Glutamatergic neuron (in vitro differentiated cells): ENCODE measurements around the gene VANGL1. TPM values are rescaled to one million over a fixed set of nuclear protein-coding genes. Genes with fewer than 3 reads are reported as not detected.

Experiments
- DNase-seq: peaks from one replicate; pipeline ENCODE4 v3.0.0; 2022
- H3K27ac Mint-ChIP-seq: one replicate; pipeline ENCODE4 v1.8.0; 2020; ENCODE audit warnings: mild to moderate bottlenecking, mixed read lengths, inconsistent platforms; ENCODE audit not compliant: unreplicated experiment
- H3K27me3 Mint-ChIP-seq: one replicate; pipeline ENCODE4 v1.8.0; 2020; ENCODE audit warnings: mild to moderate bottlenecking, moderate library complexity, mixed read lengths, inconsistent platforms; ENCODE audit not compliant: unreplicated experiment
- H3K36me3 Mint-ChIP-seq: one replicate; pipeline ENCODE4 v1.8.0; 2020; ENCODE audit warnings: mild to moderate bottlenecking, mixed read lengths, inconsistent platforms; ENCODE audit not compliant: unreplicated experiment
- H3K4me1 Mint-ChIP-seq: one replicate; pipeline ENCODE4 v1.8.0; 2020; ENCODE audit warnings: mild to moderate bottlenecking, low read depth, mixed read lengths, inconsistent platforms; ENCODE audit not compliant: unreplicated experiment
- H3K4me3 Mint-ChIP-seq: one replicate; pipeline ENCODE4 v1.8.0; 2020; ENCODE audit warnings: mild to moderate bottlenecking, mixed read lengths, inconsistent platforms; ENCODE audit not compliant: unreplicated experiment
- H3K9me3 Mint-ChIP-seq: one replicate; pipeline ENCODE4 v1.8.0; 2020; ENCODE audit warnings: mild to moderate bottlenecking, moderate library complexity, mixed read lengths, inconsistent platforms; ENCODE audit not compliant: unreplicated experiment
- CTCF ChIP-seq: fragments of 200-600 bp; sonication (generic); IDR thresholded peaks from one replicate; pipeline ENCODE4 v1.5.0; 2021; ENCODE audit not compliant: partially characterized antibody, unreplicated experiment
- total RNA-seq: library from RNA; stranded (reverse); fragmentation: NEBNext Ultra II Directional; extraction: Animal tissue kit (Norgen Biotek cat#: 25700); gene quantifications from one replicate; pipeline ENCODE4 v1.2.1, GENCODE V29; 2021; ENCODE audit not compliant: unreplicated experiment

Gene VANGL1
- total RNA-seq, 1 donor from 2014 or later: 4.6 TPM

- DNase-seq: no peak
- Mint-ChIP-seq H3K4me3 (no peak overlapping the region), H3K27ac (no peak overlapping the region), H3K4me1 (peaks cover 5% of the 10 kb centered on the region), H3K9me3 (no peaks in the 10 kb centered on the region), H3K36me3 (no peaks in the 10 kb centered on the region), H3K27me3 (peaks cover 2% of the 10 kb centered on the region)
- no peak for TF ChIP-seq CTCF
Measured at GRCh38 chr1:115726570-115726969, 84.8 kb downstream of the VANGL1 start.

GRCh38 chr1:115727706-115728249 is 86.0 kb downstream of the VANGL1 start:
- no peak for DNase-seq
- peaks cover 2% of the 10 kb centered on the region for H3K27me3 Mint-ChIP-seq
- H3K4me1 Mint-ChIP-seq: peaks cover 5% of the 10 kb centered on the region
- H3K9me3 Mint-ChIP-seq: no peaks in the 10 kb centered on the region
- no peak overlapping the region for H3K27ac Mint-ChIP-seq
- TF ChIP-seq CTCF: no peak
- H3K36me3 Mint-ChIP-seq: no peaks in the 10 kb centered on the region
- no peak overlapping the region for H3K4me3 Mint-ChIP-seq

- peaks cover 2% of the 10 kb centered on the region for H3K27me3 Mint-ChIP-seq
- H3K4me1 Mint-ChIP-seq: peaks cover 5% of the 10 kb centered on the region
- DNase-seq: no peak
- no peak overlapping the region for H3K4me3 Mint-ChIP-seq
- H3K36me3 Mint-ChIP-seq: no peaks in the 10 kb centered on the region
- H3K27ac Mint-ChIP-seq: no peak overlapping the region
- H3K9me3 Mint-ChIP-seq: no peaks in the 10 kb centered on the region
- no peak for TF ChIP-seq CTCF
Measured at GRCh38 chr1:115728341-115728740, 86.6 kb downstream of the VANGL1 start.

- no peak for TF ChIP-seq CTCF
- Mint-ChIP-seq H3K4me1 (peaks cover 2% of the 10 kb centered on the region), H3K27ac (no peak overlapping the region), H3K4me3 (no peak overlapping the region), H3K36me3 (no peaks in the 10 kb centered on the region), H3K27me3 (no peaks in the 10 kb centered on the region), H3K9me3 (no peaks in the 10 kb centered on the region)
- no peak for DNase-seq
Measured at GRCh38 chr1:115729756-115730155, 88.0 kb downstream of the VANGL1 start.

GRCh38 chr1:115732316-115732715 is 90.5 kb downstream of the VANGL1 start:
- Mint-ChIP-seq H3K36me3 (no peaks in the 10 kb centered on the region), H3K9me3 (no peaks in the 10 kb centered on the region), H3K4me1 (peaks cover 2% of the 10 kb centered on the region), H3K27me3 (no peaks in the 10 kb centered on the region), H3K27ac (no peak overlapping the region), H3K4me3 (no peak overlapping the region)
- TF ChIP-seq CTCF: no peak
- DNase-seq: no peak
